HCT116 (cell line): ENCODE data around the gene NACC2. TPM values are rescaled to one million over a fixed set of nuclear protein-coding genes. Genes with fewer than 3 reads are reported as not detected.

Experiments used
- ATAC-seq: fragments of 200-7000 bp; cut with Tn5 transposase; 2 replicates; pipeline ENCODE4 v1.9.1; 2020; ENCODE audit warnings: mild to moderate bottlenecking, moderate library complexity
- BruUV-seq: library from RNA; stranded (reverse); fragments of 400-500 nt; replicated peaks from 2 replicates; lab custom pipeline; 2021; lab: Mats Ljungman, UMichigan
- CTCF ChIA-PET: fragments of 300-600 bp; sonication (Branson Sonifier 250); formaldehyde crosslinking; loops from one replicate; lab custom pipeline; 2021; ENCODE audit warnings: antibody characterized with exemption; lab: Charles Lee
- POLR2A ChIA-PET: fragments of 300-600, 350-600 bp; sonication (Branson Sonifier 250); formaldehyde crosslinking; loops from one replicate; lab custom pipeline; 2021; ENCODE audit warnings: antibody characterized with exemption; lab: Charles Lee
- RAD21 ChIA-PET, 2 experiments: fragments of 300-600 bp; sonication (Branson Sonifier 250); formaldehyde crosslinking; loops; one replicate each; lab custom pipeline; 2023; ENCODE audit warnings: low total read pairs in 2 of 2; ENCODE audit not compliant: uncharacterized antibody in 2 of 2, unreplicated experiment in 2 of 2, low non-redundant PET in 1 of 2; lab: Charles Lee
- DNase-seq: peaks from one replicate; pipeline ENCODE4 v3.0.0-alpha.2; 2010; ENCODE audit warnings: low read depth, low spot score
- H2AFZ ChIP-seq: fragments of 200-600 bp; shearing (Covaris generic), sonication (generic); 2 replicates; pipeline ENCODE4 v1.6.1; 2017; ENCODE audit warnings: low read depth, mixed run types, mixed read lengths, antibody characterized with exemption, low read length; ENCODE audit not compliant: poor library complexity, severe bottlenecking
- H3K27ac ChIP-seq: 2 replicates; pipeline ENCODE4 v1.5.1; 2012; ENCODE audit warnings: low read depth, low read length
- H3K27me3 ChIP-seq: fragments of 200-600 bp; sonication (generic); 2 replicates; pipeline ENCODE4 v1.6.1; 2016; ENCODE audit warnings: mixed run types, low read length, mixed read lengths; ENCODE audit not compliant: insufficient read depth
- H3K36me3 ChIP-seq, 2 experiments: fragments of 200-500 bp in 1 of 2; fragments of 200-600 bp in 1 of 2; sonication (Bioruptor generic) in 1 of 2; sonication (generic) in 1 of 2; 2 replicates each; pipeline versions ENCODE4 v1.5.1 to v1.6.1; 2014 to 2016; ENCODE audit warnings: low read length in 2 of 2, inconsistent platforms in 1 of 2, mixed read lengths in 1 of 2, mixed run types in 1 of 2; ENCODE audit not compliant: insufficient read depth in 2 of 2, control insufficient read depth in 1 of 2
- H3K4me1 ChIP-seq, 2 experiments: fragments of 200-600 bp in 1 of 2; sonication (generic) in 1 of 2; 2 replicates each; pipeline versions ENCODE4 v1.5.1 to v1.6.1; 2012 to 2017; ENCODE audit warnings: low read length in 2 of 2, inconsistent platforms in 1 of 2, mild to moderate bottlenecking in 1 of 2, mixed read lengths in 1 of 2, mixed run types in 1 of 2, moderate library complexity in 1 of 2; ENCODE audit not compliant: insufficient read depth in 2 of 2, control insufficient read depth in 1 of 2
- H3K4me2 ChIP-seq: fragments of 200-600 bp; sonication (generic); 2 replicates; pipeline ENCODE4 v1.6.1; 2017; ENCODE audit warnings: mixed run types, low read length, mixed read lengths
- H3K4me3 ChIP-seq, 2 experiments: fragments of 200-600 bp in 1 of 2; sonication (generic) in 1 of 2; replicated peaks in 1 of 2; 2 replicates each; pipeline ENCODE4 v1.5.1; 2011 to 2016; ENCODE audit warnings: low read length in 2 of 2, control low read depth in 1 of 2, low read depth in 1 of 2, mild to moderate bottlenecking in 1 of 2, mixed read lengths in 1 of 2, mixed run types in 1 of 2
- H3K79me2 ChIP-seq: fragments of 200-600 bp; sonication (generic); 2 replicates; pipeline ENCODE4 v1.6.1; 2017; ENCODE audit warnings: mild to moderate bottlenecking, mixed run types, low read length, moderate library complexity, mixed read lengths; ENCODE audit not compliant: insufficient read depth
- H3K9ac ChIP-seq: fragments of 200-600 bp; sonication (generic); 2 replicates; pipeline ENCODE4 v1.6.1; 2016; ENCODE audit warnings: low read length, mixed read lengths
- H3K9me2 ChIP-seq: fragments of 200-600 bp; sonication (generic), shearing (Covaris generic); 2 replicates; pipeline ENCODE4 v1.6.1; 2017; ENCODE audit warnings: mixed run types, mild to moderate bottlenecking, moderate library complexity; ENCODE audit not compliant: insufficient read depth
- H3K9me3 ChIP-seq, 2 experiments: fragments of 200-500 bp in 1 of 2; fragments of 200-600 bp in 1 of 2; sonication (Bioruptor generic) in 1 of 2; sonication (generic) in 1 of 2; 2 replicates each; pipeline ENCODE4 v1.6.1; 2014 to 2017; ENCODE audit warnings: low read length in 2 of 2, mixed read lengths in 2 of 2, inconsistent platforms in 1 of 2, low read depth in 1 of 2, mild to moderate bottlenecking in 1 of 2, mixed run types in 1 of 2, moderate library complexity in 1 of 2; ENCODE audit not compliant: control insufficient read depth in 1 of 2, insufficient read depth in 1 of 2
- H4K20me1 ChIP-seq: fragments of 200-600 bp; sonication (generic), shearing (Covaris generic); 2 replicates; pipeline ENCODE4 v1.6.1; 2017; ENCODE audit warnings: mixed run types, mild to moderate bottlenecking, moderate library complexity; ENCODE audit not compliant: insufficient read depth
- REST ChIP-seq: IDR thresholded peaks from 2 replicates; pipeline ENCODE4 v1.6.1; 2012; ENCODE audit warnings: low read depth
- ZFX ChIP-seq: fragments of 450-650 bp; IDR thresholded peaks from 2 replicates; pipeline ENCODE4 v1.6.1; 2017
- intact Hi-C: fragments of 100-400 bp; cut with micrococcal nuclease; formaldehyde crosslinking; loops from 2 replicates; pipeline ENCODE4 v1.10.0; 2022
- total RNA-seq: library from RNA; stranded (reverse); gene quantifications from one replicate; pipeline ENCODE4 v1.2.1, GENCODE V29; 2021; ENCODE audit not compliant: unreplicated experiment
- TF ChIP-seq, protein P1 (sequence below): IDR thresholded peaks from 2 replicates; pipeline ENCODE4 v1.6.1; 2012
- TF ChIP-seq, protein P2 (sequence below): IDR thresholded peaks from 2 replicates; pipeline ENCODE4 v1.6.1; 2012

NACC2 gene
- total RNA-seq, 1 experiment from 2014 or later, result 27.8 TPM

- no peak overlapping the region for H2AFZ ChIP-seq
- no peaks in the 10 kb centered on the region for H3K27me3 ChIP-seq
- TF ChIP-seq REST (no peak), ZFX (no peak)
- TF ChIP-seq, protein P1, sequence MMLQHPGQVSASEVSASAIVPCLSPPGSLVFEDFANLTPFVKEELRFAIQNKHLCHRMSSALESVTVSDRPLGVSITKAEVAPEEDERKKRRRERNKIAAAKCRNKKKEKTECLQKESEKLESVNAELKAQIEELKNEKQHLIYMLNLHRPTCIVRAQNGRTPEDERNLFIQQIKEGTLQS, result no peak
- TF ChIP-seq, protein P2, sequence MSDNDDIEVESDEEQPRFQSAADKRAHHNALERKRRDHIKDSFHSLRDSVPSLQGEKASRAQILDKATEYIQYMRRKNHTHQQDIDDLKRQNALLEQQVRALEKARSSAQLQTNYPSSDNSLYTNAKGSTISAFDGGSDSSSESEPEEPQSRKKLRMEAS, result no peak
- TF ChIP-seq, all 23 proteins: peak for 0
- CTCF ChIA-PET, result interaction anchor here (2.1 to 2.8 kb wide), 2 partner anchors 30 to 48 kb away, joined by 7 to 30 read pairs; no protein-coding TSS in a partner anchor
- intact Hi-C loops, result no loop called here
- DNase-seq (no peak), ATAC-seq (no peak)
- Histone ChIP-seq H3K4me3 (no peak overlapping the region), H3K4me1 (peaks cover 31 to 45% of the 10 kb centered on the region in 2 experiments), H3K79me2 (peaks cover 87% of the 10 kb centered on the region), H3K9me3 (no peaks in the 10 kb centered on the region), H3K9ac (0 out of 2 replicates have a peak overlapping the region, but pooled peaks have one; percentile 10), H3K36me3 (peaks cover 0 to 7% of the 10 kb centered on the region in 2 experiments; a peak in 1 of 4 replicates), H4K20me1 (no peaks in the 10 kb centered on the region), H3K9me2 (no peaks in the 10 kb centered on the region), H3K4me2 (peak overlapping the region; percentile 25; the same call in 1 of the 2 replicates), H3K27ac (peak overlapping the region; percentile 44; the same call in 1 of the 2 replicates)
- RAD21 ChIA-PET, result interaction anchor here (0.9 to 2.2 kb wide), 3 partner anchors 30 to 32 kb away, joined by 3 to 6 read pairs (median 6); no protein-coding TSS in a partner anchor
- BruUV-seq, result no TSS peak
- POLR2A ChIA-PET, result no interaction called here
These were observed 4.1 kb downstream of the NACC2 start for GRCh38 chr9:136090768-136091581.
